GM12878 (cell line): ENCODE measurements around the gene ANKRD33. TPM values are rescaled to one million over a fixed set of nuclear protein-coding genes. Genes with fewer than 3 reads are reported as not detected.

Source experiments
- ATAC-seq: fragments of 200-7000 bp; cut with Tn5 transposase; 3 replicates; pipeline ENCODE4 v1.9.1; 2020; ENCODE audit warnings: mild to moderate bottlenecking, moderate library complexity
- BruUV-seq: library from RNA; stranded (reverse); fragments of 400-500 nt; replicated peaks from 2 replicates; lab custom pipeline; 2021; lab: Mats Ljungman, UMichigan
- CTCF ChIA-PET: fragments of 300-600 bp; sonication (Branson Sonifier 250); formaldehyde crosslinking; extraction: SDS; loops from one replicate; lab custom pipeline; 2021; ENCODE audit warnings: inconsistent platforms; lab: Yijun Ruan, JAX
- POLR2A ChIA-PET: fragments of 350-600 bp; formaldehyde crosslinking; extraction: SDS; loops from one replicate; lab custom pipeline; 2021; ENCODE audit warnings: inconsistent platforms; lab: Charles Lee
- RAD21 ChIA-PET: fragments of 300-600 bp; sonication (Branson Sonifier 250); formaldehyde crosslinking; loops from one replicate; lab custom pipeline; 2023; ENCODE audit warnings: antibody characterized with exemption; ENCODE audit not compliant: unreplicated experiment; lab: Charles Lee
- SMC1A ChIA-PET: fragments of 300-600 bp; sonication (Branson Sonifier 250); formaldehyde crosslinking; loops from one replicate; lab custom pipeline; 2023; ENCODE audit not compliant: unreplicated experiment, uncharacterized antibody; lab: Charles Lee
- DNase-seq: peaks from one replicate; pipeline ENCODE4 v3.0.0-alpha.2; 2011; ENCODE audit warnings: low read depth, low spot score
- FAIRE-seq: peaks from 3 replicates; lab custom pipeline; 2011; peaks lifted over from hg19 to GRCh38; lab: Jason Lieb, UNC
- H2AFZ ChIP-seq: 2 replicates; pipeline ENCODE4 v1.6.0; 2011; ENCODE audit warnings: low read depth, low read length, control low read depth; ENCODE audit not compliant: control insufficient read depth
- H3K27ac ChIP-seq: 2 replicates; pipeline ENCODE4 v1.5.1; 2011; ENCODE audit warnings: control low read depth; ENCODE audit not compliant: control insufficient read depth, insufficient read depth
- H3K27me3 ChIP-seq, 2 experiments: replicated peaks in 1 of 2; 2 replicates each; pipeline versions ENCODE4 v1.6.0 to v1.6.1; 2011; ENCODE audit warnings: low read length in 1 of 2; ENCODE audit not compliant: control insufficient read depth in 2 of 2, insufficient read depth in 2 of 2
- H3K36me3 ChIP-seq, 2 experiments: 2 replicates each; pipeline ENCODE4 v1.5.1; 2011; ENCODE audit warnings: low read length in 1 of 2; ENCODE audit not compliant: control insufficient read depth in 2 of 2, insufficient read depth in 2 of 2
- H3K4me1 ChIP-seq: 2 replicates; pipeline ENCODE4 v1.6.1; 2011; ENCODE audit warnings: mild to moderate bottlenecking, low read length, moderate library complexity, mixed read lengths; ENCODE audit not compliant: control insufficient read depth, insufficient read depth
- H3K4me2 ChIP-seq: 2 replicates; pipeline ENCODE4 v1.6.0; 2011; ENCODE audit warnings: control low read depth; ENCODE audit not compliant: control insufficient read depth, insufficient read depth
- H3K4me3 ChIP-seq: fragments of 200-600 bp; sonication (generic); 2 replicates; pipeline ENCODE4 v1.5.1; 2016
- H3K79me2 ChIP-seq: 2 replicates; pipeline ENCODE4 v1.6.0; 2011; ENCODE audit warnings: low read length; ENCODE audit not compliant: control insufficient read depth, insufficient read depth
- H3K9ac ChIP-seq: 2 replicates; pipeline ENCODE4 v1.8.0; 2011; ENCODE audit warnings: low read length, control low read depth, mixed read lengths; ENCODE audit not compliant: control insufficient read depth, insufficient read depth
- H3K9me3 ChIP-seq: replicated peaks from 3 replicates; pipeline ENCODE4 v1.5.1; 2011; ENCODE audit warnings: mild to moderate bottlenecking, low read length; ENCODE audit not compliant: control insufficient read depth, insufficient read depth
- H4K20me1 ChIP-seq: 2 replicates; pipeline ENCODE4 v1.6.0; 2011; ENCODE audit not compliant: control insufficient read depth, insufficient read depth
- CHD4 ChIP-seq: fragments of 200-600 bp; sonication (generic); IDR thresholded peaks from 2 replicates; pipeline ENCODE4 v1.6.1; 2016; ENCODE audit warnings: mild to moderate bottlenecking
- NFXL1 ChIP-seq: fragments of 450-650 bp; IDR thresholded peaks from 2 replicates; pipeline ENCODE4 v1.6.1; 2017; ENCODE audit warnings: antibody characterized with exemption, mild to moderate bottlenecking, borderline replicate concordance
- PML ChIP-seq: IDR thresholded peaks from 2 replicates; pipeline ENCODE4 v1.6.1; 2012; ENCODE audit warnings: low read length, inconsistent platforms
- POLR2A ChIP-seq: IDR thresholded peaks from 2 replicates; pipeline ENCODE4 v1.6.1; 2011; ENCODE audit warnings: low read depth, mild to moderate bottlenecking, low read length
- POLR2AphosphoS5 ChIP-seq: IDR thresholded peaks from 2 replicates; pipeline ENCODE4 v1.6.1; 2011; ENCODE audit warnings: mild to moderate bottlenecking, low read length, inconsistent platforms
- RAD51 ChIP-seq: fragments of 450-650 bp; IDR thresholded peaks from 2 replicates; pipeline ENCODE4 v1.6.1; 2016; ENCODE audit warnings: moderate library complexity, mild to moderate bottlenecking, inconsistent platforms
- YY1 ChIP-seq: IDR thresholded peaks from 2 replicates; pipeline ENCODE4 v1.6.1; 2011; ENCODE audit warnings: low read depth, mild to moderate bottlenecking, low read length
- WGBS: methylation state at CpG from one replicate; pipeline ENCODE4 v1.1.6; 2016; ENCODE audit warnings: low lambda C conversion rate; ENCODE audit not compliant: insufficient replicate concordance, insufficient coverage; ENCODE audit errors: missing lambda C conversion rate; 5-methylcytosine and 5-hydroxymethylcytosine counted together
- in situ Hi-C: fragments of 300-500 bp; cut with MboI; formaldehyde crosslinking; loops from 9 replicates; pipeline ENCODE4 v1.14.3; 2018; ENCODE audit warnings: mixed read lengths
- intact Hi-C: fragments of 100-400 bp; cut with micrococcal nuclease; formaldehyde crosslinking; loops from one replicate; pipeline ENCODE4 v1.14.2; 2022; ENCODE audit not compliant: unreplicated experiment
- polyA plus RNA-seq, 11 experiments: library from polyadenylated mRNA; depleted of rRNA in 4 of 11; unstranded in 6 of 11; stranded (reverse) in 5 of 11; fragments of >200 nt; fragmentation: Nextera tagmentation in 4 of 11; fragmentation: Illumina TruSeq in 1 of 11; extraction: Ambion mirVana in 4 of 11; extraction: Trizol in 1 of 11; gene quantifications; 1 replicate in 1 of 11; 2 replicates in 10 of 11; pipeline versions ENCODE4 v1.2.1 to v1.2.3, GENCODE V29; 2011 to 2016; ENCODE audit warnings: inconsistent platforms in 2 of 11, missing spikeins in 2 of 11, low read depth in 1 of 11
- total RNA-seq, 4 experiments: library from RNA; depleted of rRNA in 3 of 4; stranded (reverse); fragments of >200 nt in 3 of 4; fragmentation: Illumina TruSeq in 1 of 4; extraction: Trizol in 1 of 4; gene quantifications; 2 replicates each; pipeline versions ENCODE4 v1.2.1 to v1.2.3, GENCODE V29; 2013 to 2021
- TF ChIP-seq, protein P1 (sequence below): fragments of 450-650 bp; formaldehyde crosslinking; IDR thresholded peaks from 2 replicates; pipeline ENCODE4 v1.4.0; 2022; ENCODE audit warnings: mild to moderate bottlenecking, moderate library complexity
- TF ChIP-seq, protein P2 (sequence below): IDR thresholded peaks from 2 replicates; pipeline ENCODE4 v1.6.1; 2012; ENCODE audit warnings: low read length, inconsistent platforms

Gene ANKRD33
- total and polyA plus RNA-seq, 10 of the 15 experiments (the other 5 are each of a cell fraction or from before 2014, with no cell fraction given): not detected

GRCh38 chr12:51915951-51916350, 28.0 kb downstream of the ANKRD33 start:
- POLR2A ChIA-PET: no interaction called here
- H3K4me2 ChIP-seq: no peak overlapping the region
- TF ChIP-seq PML: no peak

DNA sequence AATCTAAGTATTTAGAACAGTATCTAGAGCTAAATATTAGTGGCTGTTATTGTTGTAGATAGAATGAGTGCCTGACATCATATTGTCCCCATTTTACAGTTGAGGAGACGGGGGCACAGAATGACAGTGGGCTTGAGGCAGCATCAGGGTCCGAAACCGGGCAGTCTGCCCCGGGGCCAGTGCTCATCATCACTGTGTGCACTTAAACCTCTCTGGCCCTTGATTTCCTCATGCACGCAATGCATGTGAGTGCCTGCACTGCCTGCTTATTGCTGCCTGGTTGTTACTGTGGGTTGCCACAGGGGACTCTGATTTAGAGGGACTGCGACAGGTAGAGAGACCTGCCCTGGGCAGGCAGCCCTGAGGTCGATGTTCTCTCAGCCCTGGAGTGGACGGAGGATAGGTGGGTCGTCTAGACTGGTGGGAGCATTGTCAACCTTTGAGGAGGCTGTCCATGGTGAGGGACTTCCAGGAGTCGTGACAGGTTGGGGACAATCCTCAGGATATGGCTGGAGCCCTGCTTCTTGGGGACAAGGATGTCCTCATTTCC, 29.2 kb downstream of the ANKRD33 start:
- intact Hi-C loops (no loop called here), in situ Hi-C loops (no loop called here)
- H3K9me3 ChIP-seq: no peaks in the 10 kb centered on the region
- CTCF ChIA-PET: interaction anchor here (1.3 kb wide), 1 partner anchor 9 kb away, joined by 3 read pairs; no protein-coding TSS in a partner anchor
- no peak overlapping the region for H3K9ac ChIP-seq
- RAD21 ChIA-PET: no interaction called here
- H3K4me2 ChIP-seq: no peak overlapping the region
- SMC1A ChIA-PET: no interaction called here
- no peak overlapping the region for H2AFZ ChIP-seq
- no peaks in the 10 kb centered on the region; a peak in 1 of 4 replicates for H3K27me3 ChIP-seq
- TF ChIP-seq NFXL1 (no peak), POLR2AphosphoS5 (no peak), POLR2A (no peak), YY1 (no peak), CHD4 (no peak), RAD51 (no peak)
- TF ChIP-seq, protein P1, sequence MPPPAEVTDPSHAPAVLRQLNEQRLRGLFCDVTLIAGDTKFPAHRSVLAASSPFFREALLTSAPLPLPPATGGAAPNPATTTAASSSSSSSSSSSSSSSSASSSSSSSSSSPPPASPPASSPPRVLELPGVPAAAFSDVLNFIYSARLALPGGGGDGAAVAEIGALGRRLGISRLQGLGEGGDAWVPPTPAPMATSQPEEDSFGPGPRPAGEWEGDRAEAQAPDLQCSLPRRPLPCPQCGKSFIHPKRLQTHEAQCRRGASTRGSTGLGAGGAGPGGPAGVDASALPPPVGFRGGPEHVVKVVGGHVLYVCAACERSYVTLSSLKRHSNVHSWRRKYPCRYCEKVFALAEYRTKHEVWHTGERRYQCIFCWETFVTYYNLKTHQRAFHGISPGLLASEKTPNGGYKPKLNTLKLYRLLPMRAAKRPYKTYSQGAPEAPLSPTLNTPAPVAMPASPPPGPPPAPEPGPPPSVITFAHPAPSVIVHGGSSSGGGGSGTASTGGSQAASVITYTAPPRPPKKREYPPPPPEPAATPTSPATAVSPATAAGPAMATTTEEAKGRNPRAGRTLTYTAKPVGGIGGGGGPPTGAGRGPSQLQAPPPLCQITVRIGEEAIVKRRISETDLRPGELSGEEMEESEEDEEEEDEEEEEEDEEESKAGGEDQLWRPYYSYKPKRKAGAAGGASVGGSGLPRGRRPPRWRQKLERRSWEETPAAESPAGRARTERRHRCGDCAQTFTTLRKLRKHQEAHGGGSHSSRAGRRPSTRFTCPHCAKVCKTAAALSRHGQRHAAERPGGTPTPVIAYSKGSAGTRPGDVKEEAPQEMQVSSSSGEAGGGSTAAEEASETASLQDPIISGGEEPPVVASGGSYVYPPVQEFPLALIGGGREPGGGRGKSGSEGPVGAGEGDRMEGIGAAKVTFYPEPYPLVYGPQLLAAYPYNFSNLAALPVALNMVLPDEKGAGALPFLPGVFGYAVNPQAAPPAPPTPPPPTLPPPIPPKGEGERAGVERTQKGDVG (CRISPR knock-in tag): no peak
- TF ChIP-seq, protein P2, sequence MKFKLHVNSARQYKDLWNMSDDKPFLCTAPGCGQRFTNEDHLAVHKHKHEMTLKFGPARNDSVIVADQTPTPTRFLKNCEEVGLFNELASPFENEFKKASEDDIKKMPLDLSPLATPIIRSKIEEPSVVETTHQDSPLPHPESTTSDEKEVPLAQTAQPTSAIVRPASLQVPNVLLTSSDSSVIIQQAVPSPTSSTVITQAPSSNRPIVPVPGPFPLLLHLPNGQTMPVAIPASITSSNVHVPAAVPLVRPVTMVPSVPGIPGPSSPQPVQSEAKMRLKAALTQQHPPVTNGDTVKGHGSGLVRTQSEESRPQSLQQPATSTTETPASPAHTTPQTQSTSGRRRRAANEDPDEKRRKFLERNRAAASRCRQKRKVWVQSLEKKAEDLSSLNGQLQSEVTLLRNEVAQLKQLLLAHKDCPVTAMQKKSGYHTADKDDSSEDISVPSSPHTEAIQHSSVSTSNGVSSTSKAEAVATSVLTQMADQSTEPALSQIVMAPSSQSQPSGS: no peak
- no peak overlapping the region for H3K27ac ChIP-seq
- H3K36me3 ChIP-seq: no peaks in the 10 kb centered on the region
- H3K79me2 ChIP-seq: no peaks in the 10 kb centered on the region
- H4K20me1 ChIP-seq: no peaks in the 10 kb centered on the region
- POLR2A ChIA-PET: no interaction called here
- BruUV-seq: no TSS peak
- FAIRE-seq: no peak
- H3K4me1 ChIP-seq: peaks cover 4% of the 10 kb centered on the region
- DNase-seq: no peak
- WGBS: 26% methylated on average over 10 of the region's 10 CpGs
- no peak overlapping the region for H3K4me3 ChIP-seq
- ATAC-seq: no peak

More at GRCh38 chr12:51915951-51916350, 28.0 kb downstream of the ANKRD33 start:
- Histone ChIP-seq H3K9ac (no peak overlapping the region), H3K79me2 (no peaks in the 10 kb centered on the region), H2AFZ (no peak overlapping the region), H3K4me1 (peaks cover 14% of the 10 kb centered on the region), H3K27me3 (peaks cover 0 to 4% of the 10 kb centered on the region in 2 experiments; a peak in 3 of 4 replicates), H3K27ac (no peak overlapping the region), H3K36me3 (no peaks in the 10 kb centered on the region), H3K4me3 (no peak overlapping the region), H3K9me3 (no peaks in the 10 kb centered on the region), H4K20me1 (no peaks in the 10 kb centered on the region)
- ChIA-PET SMC1A (no interaction called here), RAD21 (no interaction called here), CTCF (interaction anchor here (1.3 kb wide), 1 partner anchor 11 kb away, joined by 3 read pairs; no protein-coding TSS in a partner anchor)
- BruUV-seq: no TSS peak
- intact Hi-C loops: no loop called here
- FAIRE-seq (no peak), ATAC-seq (no peak), DNase-seq (no peak)
- in situ Hi-C loops: no loop called here
- WGBS: 66% methylated on average over 11 of the region's 11 CpGs
